ENCODE data around the gene UBL3.

The UBL3 gene

GRCh38 chr13:29850213-29850898 lies at the start of gene UBL3:
Gene UBL3 (minus strand): TSS chr13:29850617. CDS start chr13:29849538, 1,079 bp downstream.
- DNase-seq (ENCODE audit: low read depth), result peak; percentile 87

GRCh38 chr13:29897102-29897501 lies 46.7 kb upstream of the UBL3 start:
- no peak for DNase-seq (ENCODE audit: low read depth)

- no peak for DNase-seq (ENCODE audit: low read depth)
Measured at GRCh38 chr13:29893438-29893837, 43.0 kb upstream of the UBL3 start.

GRCh38 chr13:29892151-29892550 lies 41.7 kb upstream of the UBL3 start:
- no peak for DNase-seq (ENCODE audit: low read depth)

DNA sequence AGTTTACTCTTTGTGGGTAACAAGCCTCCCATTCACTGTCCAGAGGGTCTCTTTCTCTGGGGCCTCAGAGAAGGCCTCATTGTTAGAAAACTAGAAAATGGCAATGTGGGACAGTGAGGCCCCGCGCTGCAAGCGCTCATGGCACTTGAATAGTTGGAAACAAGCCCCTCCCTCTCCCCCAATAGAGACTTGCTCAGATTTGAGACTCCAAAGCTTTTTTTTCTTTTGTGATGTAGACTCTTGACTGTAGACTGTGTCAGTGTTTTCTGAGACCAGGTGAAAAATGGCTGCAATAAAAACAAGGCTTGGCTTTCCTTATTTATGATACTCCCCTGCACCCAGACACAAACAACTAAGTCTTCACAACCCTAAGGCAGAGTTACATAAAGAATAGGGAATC lies 38.7 kb upstream of the UBL3 start:
- DNase-seq (ENCODE audit: low read depth), result no peak

- DNase-seq (ENCODE audit: low read depth), result no peak
Measured at GRCh38 chr13:29888306-29888705, 37.9 kb upstream of the UBL3 start.

GRCh38 chr13:29887686-29888085 lies 37.3 kb upstream of the UBL3 start:
- no peak for DNase-seq (ENCODE audit: low read depth)

GRCh38 chr13:29887030-29887557 lies 36.7 kb upstream of the UBL3 start:
- DNase-seq (ENCODE audit: low read depth), result no peak

- no peak for DNase-seq (ENCODE audit: low read depth)
Measured at GRCh38 chr13:29886446-29886845, 36.0 kb upstream of the UBL3 start.

DNA sequence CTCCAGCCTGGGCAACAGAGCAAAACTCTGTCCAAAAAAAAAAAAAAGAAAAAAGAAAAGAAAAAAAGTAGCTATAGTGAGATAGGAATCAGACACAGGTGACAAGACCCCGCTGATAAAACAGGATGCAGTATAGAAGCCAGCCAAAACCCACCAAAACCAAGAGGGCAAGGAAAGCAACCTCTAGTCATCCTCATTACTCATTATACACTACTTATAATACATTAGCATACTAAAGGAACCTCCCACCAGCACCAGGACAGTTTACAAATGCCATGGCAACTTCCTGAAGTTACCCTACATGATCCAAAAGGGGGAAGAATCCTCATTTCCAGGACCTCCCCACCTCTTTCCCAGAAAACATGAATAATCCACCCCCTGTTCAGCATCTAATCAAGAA lies 35.6 kb upstream of the UBL3 start:
- DNase-seq (ENCODE audit: low read depth), result no peak

- no peak for DNase-seq (ENCODE audit: low read depth)
Measured at GRCh38 chr13:29884671-29885430, 34.4 kb upstream of the UBL3 start.

GRCh38 chr13:29883941-29884518 lies 33.6 kb upstream of the UBL3 start:
- no peak for DNase-seq (ENCODE audit: low read depth)

DNA sequence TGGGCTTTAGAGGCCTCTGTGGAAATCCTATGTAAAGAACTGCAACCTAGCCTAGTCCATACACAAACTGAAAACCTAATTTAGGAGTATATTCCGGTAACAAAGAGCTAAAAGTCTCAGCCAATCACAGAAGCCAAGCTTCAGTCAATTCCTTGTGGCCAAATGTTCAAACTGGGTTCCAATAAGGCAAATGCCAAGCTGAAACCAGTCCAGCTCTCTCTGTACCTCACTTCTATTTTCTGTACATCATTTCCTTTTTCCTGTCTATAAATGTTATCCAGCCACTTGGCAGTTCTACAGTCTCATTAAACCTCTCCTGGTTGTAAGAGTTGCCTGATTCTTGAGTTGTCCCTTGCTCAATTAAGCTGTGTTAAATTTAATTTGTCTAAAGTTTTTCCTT lies 31.7 kb upstream of the UBL3 start:
- no peak for DNase-seq (ENCODE audit: low read depth)

- DNase-seq (ENCODE audit: low read depth), result no peak
Measured at GRCh38 chr13:29878101-29878500, 27.7 kb upstream of the UBL3 start.

- no peak for DNase-seq (ENCODE audit: low read depth)
Measured at GRCh38 chr13:29877456-29878078, 27.1 kb upstream of the UBL3 start.

- DNase-seq (ENCODE audit: low read depth), result no peak
Measured at GRCh38 chr13:29875646-29876045, 25.2 kb upstream of the UBL3 start.

DNA sequence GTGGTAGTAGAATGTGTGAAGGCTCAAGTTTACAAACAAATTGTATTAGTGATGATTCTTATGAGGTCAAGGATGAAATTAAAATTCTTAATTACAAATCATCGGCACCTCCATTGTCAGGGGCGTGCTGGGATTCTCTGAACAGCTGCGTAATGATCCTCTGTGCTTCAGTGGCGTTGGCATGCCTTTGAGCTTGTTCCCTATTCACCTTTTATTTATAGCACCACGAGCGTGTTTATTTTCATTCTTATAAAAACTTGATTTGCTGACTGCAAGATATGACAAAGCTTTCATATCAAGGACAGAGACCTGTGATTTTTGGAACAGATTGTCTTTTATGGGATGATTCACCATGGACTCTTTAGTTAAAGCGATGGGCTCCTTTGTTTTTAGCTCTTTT lies 18.2 kb upstream of the UBL3 start:
- DNase-seq (ENCODE audit: low read depth), result no peak

- DNase-seq (ENCODE audit: low read depth), result no peak
Measured at GRCh38 chr13:29865934-29866333, 15.5 kb upstream of the UBL3 start.

- no peak for DNase-seq (ENCODE audit: low read depth)
Measured at GRCh38 chr13:29861694-29862110, 11.3 kb upstream of the UBL3 start.

GRCh38 chr13:29859971-29860370 lies 9.6 kb upstream of the UBL3 start:
- DNase-seq (ENCODE audit: low read depth), result no peak

GRCh38 chr13:29858667-29859066 lies 8.2 kb upstream of the UBL3 start:
- no peak for DNase-seq (ENCODE audit: low read depth)

DNA sequence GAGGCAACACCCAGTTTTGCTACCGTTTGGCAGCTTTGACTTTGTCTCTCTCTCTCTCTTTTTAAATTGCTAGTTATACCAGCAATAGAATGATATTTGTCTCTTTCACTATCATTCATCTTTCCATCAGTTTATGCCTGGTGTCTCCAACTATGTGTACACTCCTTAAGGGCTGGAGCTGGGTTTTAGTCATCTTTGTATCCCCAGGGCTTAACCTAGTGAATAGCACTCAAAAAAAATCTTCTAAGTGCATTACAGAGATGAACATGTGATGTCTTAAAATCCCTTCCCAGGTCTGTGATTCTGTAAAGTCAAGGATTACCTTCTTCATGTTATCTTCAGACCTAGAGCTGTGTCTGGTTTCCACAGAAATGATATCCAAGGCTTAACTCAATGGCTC lies 7.8 kb upstream of the UBL3 start:
- no peak for DNase-seq (ENCODE audit: low read depth)

DNA sequence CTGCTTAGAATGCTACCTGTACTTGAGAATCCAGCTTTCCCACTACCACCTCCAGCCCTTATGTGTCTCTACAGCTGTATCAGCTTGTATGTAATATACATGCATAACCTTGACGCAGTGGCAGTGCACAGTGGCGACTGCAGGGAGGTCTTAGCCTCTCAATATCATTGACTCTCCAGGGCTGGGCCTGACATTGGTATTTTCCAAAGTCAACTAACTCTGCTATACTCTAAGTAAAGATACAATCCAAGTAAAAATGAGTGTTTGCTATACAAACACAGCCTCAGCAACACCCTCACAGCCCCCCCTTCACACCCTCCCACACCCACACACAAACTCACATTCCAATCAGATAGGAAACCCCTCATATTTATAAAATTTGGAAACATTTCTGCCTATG lies 6.7 kb upstream of the UBL3 start:
- DNase-seq (ENCODE audit: low read depth), result no peak
